ENCODE measurements around the gene GFRA1.

GFRA1 gene

DNA sequence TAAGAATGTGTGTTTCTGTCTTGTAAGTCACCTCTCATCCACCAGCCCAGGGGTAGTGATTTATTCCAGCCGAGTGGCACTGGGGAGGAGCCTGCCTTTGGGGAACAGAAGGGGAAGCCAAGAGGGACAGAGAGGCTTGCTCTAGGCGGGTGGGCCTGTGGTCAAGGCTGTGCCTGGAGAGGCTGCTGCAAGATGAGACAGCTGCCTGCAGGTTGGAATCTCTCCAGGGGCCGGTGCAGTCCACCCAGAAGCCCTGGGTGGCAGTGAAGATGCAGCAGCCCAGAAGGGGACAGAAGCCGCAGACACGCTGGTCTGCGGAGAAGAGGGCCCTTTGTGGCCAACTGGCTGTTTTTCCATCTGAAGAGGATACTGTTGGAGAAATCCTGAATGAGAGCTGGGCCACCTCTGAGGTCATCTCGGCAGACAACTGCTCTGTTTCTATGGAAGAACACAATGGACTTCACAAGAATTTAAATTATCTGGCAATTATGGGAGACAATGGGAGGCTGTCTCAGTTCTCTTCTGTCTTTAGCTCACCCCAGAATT, 175.7 kb downstream of the GFRA1 start:
- DNase-seq = no peak

DNA sequence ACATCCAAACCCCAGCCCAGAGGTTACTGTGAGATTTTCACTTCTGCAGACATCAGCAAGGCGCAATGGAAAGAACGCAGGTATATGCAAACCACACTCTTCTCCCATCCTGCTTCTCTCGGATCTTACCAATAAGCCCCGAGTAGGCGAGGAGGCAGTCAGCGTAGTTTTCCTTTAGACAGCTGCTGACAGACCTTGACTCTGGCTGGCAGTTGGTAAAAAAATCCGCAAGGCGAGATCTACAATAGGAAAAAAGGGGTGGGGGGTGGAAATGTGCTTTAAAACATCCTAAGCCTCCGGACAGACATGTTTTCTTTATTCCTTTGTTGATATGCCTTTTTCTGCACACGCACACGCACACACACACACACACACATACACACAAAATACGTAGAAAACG, 176.5 kb downstream of the GFRA1 start:
- no peak for DNase-seq

DNA sequence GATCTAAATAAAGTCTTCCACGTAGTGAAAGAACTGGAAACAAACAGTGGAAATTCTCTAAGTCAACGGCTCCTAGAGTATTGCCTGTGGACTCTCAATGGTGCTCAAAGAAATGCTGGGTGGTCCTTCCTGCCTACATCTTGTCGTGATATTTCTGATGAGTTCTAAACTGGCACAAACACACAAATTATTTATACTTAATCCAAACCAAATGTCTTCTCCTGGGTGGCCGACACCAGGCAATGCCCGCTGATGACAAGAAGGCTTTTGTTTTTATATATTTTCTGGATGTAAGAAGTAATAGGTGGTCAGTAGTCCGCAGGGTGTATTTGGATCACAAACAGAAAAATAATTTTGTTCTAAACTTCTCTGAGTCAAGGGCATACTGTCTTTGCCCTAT, 178.7 kb downstream of the GFRA1 start:
- no peak for DNase-seq

DNA sequence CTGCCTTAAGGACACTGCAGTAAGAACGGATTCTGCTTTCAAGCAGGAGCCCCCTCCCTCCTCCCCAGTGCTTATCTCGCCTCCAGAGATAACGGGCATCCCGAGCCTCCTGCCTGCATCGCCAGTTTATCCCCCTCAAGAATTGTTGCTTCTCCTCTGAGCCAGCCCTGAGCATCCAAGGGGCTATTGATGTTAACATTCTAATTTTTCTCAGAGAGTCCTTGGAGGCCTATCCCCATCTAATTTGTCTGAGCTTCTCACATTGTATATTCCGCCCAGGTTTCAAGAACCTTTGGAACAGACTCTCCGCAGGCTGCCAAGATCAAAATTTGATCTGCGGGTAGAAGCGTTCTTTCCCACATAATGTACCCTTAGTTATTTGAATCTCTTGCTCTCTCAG, 180.0 kb downstream of the GFRA1 start:
- no peak for DNase-seq

DNA sequence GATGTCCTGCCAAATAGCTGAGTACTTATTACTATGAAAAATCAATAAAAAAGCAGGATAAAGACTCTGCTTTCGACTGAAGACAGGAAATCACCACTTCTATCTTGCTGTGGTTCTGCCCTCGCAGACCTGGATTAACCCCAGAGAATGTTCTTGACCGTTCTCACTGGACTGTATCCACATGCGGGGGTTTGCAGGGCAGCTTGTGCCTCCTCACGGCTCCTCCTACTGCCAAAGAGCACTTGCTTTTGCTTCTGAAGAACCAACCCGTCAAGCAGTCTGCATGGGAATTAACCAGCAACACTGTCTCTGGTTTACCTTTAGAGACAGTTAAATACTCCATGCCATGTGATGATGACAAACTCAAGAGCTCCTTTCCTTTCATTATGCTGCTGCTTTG, 184.0 kb downstream of the GFRA1 start:
- DNase-seq = no peak

DNA sequence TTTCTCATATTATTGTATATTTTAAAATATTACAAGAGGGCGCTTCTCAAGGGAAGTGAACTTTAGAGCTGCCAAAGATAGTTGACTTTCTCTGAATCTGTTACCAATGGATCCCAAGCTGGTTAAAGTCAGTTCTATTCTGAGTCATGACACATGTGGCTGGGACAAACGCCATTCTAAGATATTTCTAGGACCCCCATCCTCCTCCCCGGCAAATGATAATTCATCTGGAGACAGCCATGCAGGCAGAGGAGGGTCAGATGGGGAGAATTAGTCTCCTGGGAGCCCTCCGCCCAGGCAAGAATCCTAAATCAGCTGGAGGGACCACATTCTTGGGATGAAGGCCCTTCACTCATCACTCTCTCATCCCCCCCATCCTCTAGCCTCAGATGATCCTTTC, 187.7 kb downstream of the GFRA1 start:
- DNase-seq = no peak

DNA sequence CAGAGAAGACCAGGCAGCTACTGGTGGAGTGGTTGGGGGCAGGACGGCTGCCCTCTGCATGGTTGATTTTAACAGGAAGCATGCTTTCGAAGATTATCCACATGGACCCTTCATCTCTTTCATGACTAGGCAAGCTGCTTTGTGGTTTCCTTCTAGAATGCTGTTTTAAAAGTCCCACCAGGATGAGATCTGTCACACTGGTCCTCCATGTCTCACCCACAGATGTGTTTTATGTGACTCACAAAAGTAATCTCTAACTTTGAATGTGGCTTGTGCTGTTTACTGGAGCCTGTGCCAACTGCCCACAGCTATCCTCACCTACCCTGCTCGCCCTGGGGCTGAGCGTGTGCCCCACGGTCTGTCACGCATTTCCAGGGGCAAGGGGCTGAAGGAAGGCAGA, 188.8 kb downstream of the GFRA1 start:
- no peak for DNase-seq

DNA sequence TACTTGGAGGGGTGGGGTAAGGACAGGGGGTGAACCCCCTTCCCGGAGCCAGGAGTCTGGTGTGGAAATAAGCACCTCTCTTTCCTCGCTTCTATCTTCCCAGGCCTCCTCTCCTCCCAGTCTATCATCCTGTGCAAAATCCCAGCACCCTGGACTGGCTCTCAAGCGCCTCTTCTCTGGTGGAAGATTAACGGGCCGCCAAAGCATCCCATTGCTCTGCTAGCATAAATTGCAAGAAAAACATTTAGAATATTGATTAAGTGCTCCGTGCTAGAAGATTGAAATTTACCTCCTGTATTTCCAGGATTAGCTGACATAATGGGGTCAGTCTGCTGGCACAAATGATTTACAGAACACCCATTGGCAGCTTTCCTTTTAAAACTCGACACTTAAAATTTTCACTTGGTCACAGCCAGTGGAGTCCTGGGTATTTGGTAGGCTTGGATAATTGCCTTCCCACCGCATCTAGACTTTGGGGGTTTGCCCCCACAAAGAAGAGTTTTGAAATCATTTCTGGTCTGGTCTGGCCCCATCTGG, 189.7 kb downstream of the GFRA1 start:
- DNase-seq = no peak

DNA sequence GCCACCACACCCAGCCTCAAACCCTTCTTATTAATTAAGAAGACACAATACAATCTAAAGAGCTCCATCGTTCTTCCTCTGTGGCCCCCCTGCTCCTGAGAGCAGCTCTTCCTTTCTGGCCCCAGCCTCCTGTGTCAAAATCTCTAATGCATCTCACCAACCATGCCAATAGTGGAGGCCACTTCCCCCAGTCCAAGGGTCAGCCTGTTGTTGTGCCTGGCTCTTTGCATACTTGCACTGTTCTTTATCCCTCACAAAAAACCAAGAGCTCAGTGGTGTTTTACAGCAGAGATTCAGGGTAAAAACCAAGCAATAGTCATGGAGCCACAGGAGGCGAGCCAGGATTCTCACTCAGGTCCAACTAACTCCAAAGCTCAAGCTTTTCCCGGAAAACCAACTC, 190.2 kb downstream of the GFRA1 start:
- DNase-seq = no peak

DNA sequence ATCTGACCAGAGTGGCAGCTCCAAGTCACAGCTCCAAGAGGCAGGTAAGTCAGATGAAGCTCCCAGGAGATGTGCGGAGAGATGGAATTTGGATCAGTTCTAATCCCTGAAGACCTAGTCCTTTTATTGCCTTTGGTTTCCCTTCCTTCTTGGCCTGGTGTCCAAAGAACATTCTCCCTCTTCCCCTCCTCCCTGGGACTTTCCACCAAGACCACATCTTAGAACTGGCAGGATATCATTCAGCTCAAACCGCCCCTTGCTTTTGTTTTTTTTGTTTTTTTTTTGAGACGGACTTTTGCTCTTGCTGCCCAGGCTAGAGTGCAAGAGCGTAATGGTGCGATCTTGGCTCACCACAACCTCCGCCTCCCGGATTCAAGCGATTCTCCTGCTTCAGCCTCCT, 190.8 kb downstream of the GFRA1 start:
- DNase-seq = no peak

DNA sequence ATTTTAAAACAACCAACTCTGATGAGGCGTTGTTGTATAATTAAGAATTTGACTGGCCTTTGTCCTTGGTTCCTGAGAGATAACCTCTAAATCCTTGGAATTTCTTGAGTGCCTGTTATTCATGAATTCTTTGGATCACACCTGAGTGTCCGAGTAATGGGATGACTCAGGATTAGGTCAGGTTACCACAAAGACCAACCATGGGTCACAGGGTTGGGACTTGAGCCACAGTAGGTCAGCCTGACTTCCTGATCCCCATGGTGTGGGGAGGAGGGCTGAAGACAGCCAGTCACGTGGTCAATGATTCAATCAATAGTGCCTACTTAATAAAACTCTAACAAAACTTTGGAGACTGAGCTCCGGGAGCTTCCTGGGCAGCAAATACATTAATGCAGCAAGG, 192.5 kb downstream of the GFRA1 start:
- no peak for DNase-seq

DNA sequence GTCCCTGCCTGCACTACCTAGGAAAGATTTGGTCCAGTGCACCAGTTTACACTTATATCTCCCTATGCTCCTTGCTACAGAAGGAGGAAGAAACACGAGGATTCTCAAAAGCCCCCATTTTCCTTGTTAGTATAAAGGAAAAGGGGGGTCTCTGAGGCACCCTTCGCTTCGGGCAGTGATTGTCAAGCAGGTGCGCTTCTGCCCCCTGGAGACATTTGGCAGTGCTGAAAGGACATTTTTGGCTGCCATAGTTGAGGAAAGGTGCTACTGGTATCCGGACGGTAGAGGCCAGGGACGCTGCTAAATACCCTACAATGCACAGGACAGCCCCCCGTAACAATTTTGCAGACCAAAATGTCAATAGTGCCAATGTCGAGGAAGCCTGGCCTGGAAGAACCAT, 193.7 kb downstream of the GFRA1 start:
- no peak for DNase-seq

DNA sequence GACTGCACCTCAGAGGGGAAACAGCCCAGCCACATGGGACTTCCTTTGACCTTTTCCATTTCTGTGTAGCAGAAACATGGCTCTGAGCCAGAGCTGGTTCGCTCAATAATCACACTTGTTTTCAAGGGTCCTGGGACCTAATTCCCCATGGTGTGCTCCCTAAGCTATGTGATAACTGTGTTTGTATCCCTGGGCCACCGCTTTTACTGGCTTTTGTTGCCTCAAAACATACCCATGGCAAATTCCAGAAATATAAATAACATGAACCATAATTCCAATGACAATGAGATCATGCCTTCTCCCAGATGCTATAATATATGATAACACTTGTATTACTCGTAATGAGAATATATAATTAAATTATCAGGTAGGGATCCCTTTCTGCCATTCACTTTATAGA, 196.4 kb downstream of the GFRA1 start:
- DNase-seq = no peak

DNA sequence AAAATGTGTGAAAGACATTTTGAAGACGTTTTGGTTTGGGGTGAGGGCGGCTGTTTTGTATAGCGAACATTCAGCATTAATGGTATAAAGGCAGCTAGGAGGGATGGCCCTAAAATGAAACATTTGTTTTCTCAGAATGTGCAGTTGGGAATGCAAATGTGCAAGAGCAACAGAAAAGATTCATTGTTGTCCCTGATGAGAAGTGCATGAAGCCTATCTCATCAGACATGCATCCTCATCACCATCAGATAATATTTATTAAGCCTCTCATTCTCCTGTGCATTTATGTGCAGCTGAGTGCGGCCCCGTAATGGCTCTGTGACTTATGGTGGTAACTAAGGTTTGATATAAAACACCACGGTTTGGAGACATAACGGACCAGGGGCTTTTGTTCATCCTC, 199.5 kb downstream of the GFRA1 start:
- DNase-seq = no peak

DNA sequence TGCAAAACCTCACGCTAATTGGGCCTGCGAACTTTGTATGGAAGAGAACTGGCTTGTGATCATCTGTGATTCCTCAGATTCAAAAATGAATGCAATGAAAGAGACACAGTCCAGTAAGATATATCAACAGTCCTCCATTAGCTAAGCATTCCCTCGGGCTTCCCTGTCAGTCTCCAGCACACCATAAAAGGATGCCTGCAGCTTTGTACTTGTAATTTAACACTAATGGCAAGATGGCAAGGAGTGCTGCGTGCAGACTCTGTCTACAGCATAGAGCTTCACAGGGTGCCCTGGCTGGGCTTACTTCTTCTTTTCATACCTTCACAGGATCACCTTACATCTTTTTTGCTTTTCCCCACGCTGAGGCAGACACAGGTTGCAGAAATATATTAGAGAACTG, 200.0 kb downstream of the GFRA1 start:
- no peak for DNase-seq

DNA sequence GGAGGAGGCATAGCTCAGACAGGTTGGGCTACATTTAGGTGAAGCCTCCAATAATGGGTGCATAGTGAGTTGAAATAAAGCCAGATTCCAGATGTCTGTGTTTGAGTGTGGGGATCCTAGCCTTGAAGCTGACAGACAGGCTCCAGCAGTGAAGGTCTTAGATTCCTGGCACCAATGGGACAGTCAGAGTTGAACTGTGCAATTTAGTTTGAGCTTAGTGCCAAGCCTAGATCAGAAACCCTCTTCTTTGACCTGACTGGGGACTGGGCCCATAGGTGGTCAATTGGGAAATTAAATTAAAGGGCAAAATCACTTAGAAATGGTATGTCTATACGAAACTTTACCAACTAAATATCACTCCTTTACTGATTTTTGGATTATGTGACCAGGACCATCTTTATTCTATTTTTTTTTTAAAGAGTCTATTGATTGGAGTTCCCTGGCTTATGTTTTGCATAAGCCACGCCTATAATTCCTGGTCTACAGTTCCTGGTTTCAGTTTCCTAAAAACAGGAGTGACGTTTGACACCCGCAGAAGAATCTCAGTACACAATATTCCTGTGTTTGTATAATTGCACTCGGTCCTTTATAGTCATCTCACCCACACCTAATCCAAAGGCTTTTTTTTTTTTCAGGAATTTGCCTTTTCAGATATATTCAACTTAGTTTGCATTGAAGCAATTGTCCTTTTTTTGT, 201.4 kb downstream of the GFRA1 start:
- DNase-seq = no peak

DNA sequence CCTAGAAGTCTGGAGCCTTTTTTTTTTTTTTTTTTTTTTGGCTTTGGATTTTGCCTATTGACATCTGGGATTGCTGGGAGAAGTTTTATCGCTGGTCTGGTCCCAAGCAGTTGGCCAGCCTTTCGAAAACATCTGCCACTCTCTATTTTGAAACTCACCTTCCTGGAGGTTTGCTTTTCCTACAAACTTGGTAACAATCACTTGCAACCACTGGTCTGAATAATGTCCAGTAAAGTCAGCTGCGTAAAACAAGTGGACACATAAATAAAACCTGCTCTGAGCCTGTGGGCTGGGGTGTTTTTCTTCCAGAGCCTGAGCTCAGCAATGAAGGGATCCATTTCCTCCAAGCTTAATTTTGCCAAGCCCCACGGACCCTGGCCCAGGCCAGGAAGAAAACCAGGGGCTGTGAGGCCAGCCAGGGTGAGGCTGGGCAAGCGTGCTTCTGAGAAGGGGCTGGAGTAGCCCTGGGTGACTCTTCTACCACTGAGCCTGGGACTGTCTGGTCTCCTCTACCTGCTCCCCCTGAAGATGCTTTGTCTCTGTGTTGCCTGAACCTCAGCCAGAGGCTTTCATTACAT, 202.2 kb downstream of the GFRA1 start:
- no peak for DNase-seq

DNA sequence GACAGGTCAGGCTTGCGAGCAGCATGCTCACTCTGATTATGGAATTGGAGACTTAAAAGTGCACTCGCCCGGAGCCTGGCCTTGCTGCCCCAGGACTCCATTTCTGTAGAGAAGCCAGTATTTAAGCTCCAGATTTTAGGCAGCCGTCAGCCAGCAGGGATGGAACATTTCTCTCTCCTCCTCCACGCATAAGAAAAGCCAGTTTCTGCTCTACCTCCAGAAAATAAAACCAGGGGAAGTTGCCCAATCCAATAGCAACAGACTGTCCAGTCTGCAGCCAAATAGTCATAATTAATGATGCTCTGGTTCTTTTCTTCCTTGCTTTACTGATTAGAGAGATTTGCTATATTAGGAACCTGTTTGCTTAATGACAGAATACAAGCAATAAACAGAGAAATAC, 203.2 kb downstream of the GFRA1 start:
- no peak for DNase-seq

DNA sequence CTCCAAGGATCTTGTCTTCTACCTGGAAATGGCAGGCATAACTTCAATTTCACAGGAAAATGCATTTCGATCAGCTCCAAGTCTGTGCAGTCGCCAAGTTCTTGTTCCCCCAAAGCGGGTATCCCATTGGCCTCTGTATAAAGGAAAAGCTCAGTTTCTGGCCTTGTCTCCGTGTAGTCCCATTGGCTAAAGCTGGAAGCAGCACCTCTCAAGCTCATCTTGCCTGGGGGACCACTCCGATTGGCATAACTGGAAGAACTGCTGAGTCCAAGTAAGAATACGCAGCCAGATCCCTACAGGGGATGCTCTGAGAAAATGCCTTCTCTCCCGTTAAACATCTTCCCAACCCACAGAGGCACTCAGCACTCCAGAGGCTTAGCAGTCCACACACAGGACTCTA, 205.2 kb downstream of the GFRA1 start:
- DNase-seq = no peak

DNA sequence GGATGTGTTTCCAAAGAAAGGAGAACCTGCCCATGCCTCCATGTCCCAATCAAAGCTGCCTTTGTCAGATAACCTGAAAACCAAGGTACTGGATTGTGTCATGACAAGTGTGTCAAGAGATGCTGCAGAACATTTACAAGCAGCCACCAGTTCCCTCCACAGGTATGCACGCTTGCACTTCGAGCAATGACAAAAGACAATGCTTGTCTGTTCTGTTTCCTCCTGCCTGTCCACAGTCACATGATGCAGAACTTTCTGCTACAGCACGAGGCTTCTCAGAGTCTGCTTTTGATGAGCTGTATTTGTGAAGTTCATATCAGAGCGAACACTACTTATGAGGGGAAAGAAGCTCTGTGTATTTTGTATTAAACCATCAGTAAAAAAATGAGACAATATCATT, 209.9 kb downstream of the GFRA1 start:
- DNase-seq = no peak

DNA sequence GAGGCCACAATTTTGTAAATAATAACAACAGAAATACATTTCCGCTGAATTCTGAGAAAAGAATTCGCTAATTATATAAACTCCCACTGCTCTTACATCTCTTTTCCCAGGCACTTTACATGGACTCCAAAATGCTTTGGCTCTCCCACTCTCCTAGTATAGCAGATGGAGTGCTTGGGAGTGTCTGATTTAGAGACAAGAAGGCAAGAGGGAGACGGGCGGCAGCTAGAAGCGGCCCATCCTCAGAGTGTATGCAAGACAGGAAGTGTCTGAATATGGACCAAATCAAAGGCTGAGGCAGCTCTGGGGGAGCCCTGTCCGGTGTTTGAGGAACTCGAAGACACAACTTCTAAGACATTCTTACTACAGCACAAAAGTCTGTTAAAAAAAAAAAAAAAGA, 212.1 kb downstream of the GFRA1 start:
- no peak for DNase-seq

DNA sequence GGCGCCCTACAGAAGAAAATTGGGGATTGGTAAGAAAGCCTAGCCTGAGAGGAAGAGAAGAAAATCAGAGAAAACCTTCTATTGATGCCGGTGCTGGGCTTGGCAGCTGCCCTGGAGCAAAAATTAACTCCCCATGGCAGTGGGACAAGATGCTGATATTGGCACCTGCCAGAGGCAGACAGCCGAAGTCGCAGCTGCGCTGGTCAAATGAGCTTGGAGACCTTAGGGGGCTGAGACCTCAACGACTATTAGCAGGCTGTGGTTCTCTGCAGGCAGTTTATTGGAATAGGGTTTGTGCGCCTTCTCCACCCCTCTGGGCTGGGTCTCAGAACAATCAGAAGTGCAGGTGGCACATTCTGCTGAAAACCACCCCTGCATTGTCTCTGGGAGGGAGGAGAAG, 213.7 kb downstream of the GFRA1 start:
- DNase-seq = no peak

DNA sequence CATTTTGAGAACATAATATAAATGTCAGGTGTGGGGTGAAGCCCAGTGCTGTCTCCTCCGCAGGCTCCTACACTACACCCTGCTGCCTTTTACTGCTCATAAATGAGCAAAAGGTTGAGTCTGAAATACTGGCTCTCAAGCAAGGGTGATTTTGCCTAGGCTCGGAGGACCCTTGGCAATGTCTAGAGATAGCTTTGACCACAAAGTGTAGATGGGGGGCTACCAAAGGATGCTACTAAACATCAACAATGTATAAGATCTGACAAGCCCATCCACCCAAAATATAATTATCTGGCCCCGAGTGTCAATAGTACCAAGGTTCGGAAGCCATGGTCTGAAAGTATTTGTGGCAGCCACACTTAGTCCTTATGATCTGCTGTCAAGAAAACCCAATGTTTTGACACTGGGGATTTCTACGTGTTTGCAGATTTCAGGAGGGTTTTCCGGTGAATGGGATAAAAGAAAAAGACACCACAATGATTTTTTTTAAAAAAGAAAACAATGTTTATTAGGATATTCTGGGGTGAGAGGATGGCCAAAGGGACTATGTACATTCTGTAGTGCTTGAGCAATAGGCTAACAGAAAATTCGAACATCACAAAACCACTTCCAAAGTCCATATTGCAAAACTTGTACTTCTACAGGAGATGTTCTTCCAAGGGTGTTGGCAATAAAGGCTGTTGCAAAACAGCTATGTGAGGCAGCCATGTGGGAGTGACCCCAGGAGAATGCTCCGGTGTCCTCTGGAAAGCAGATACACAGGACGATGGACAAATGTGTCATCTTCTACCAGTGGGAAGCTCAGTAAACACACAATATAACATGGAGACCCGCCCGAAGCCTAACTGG, 216.3 kb downstream of the GFRA1 start:
- DNase-seq = no peak

DNA sequence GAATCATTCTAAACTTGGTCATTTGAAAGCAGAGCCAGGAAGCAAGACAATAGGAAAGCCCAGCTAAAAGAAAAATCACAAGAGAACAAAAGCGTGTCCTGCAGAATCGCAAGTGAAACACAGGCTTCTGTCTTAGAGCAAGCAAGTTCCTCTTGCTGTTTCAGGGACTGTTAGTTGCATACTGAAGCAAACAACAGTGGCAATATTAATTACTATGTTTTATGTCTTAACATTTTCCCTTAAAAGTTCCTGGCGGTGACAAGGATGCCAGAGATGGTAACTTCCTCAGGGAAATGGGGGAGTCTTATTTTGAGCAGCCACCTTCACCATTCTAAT, 217.1 kb downstream of the GFRA1 start:
- DNase-seq = no peak
